GM18868 (cell line): ENCODE data around the gene GSX2.
"Not testable (repeated sequence)": the region's sequence is repeated elsewhere in the genome, so short reads cannot be mapped to it uniquely, and the experiment has no call there.

ENCODE experiments used
- ATAC-seq: cut with Tn5 transposase; IDR thresholded peaks from one replicate; pipeline ENCODE4 v1.9.1; 2021; ENCODE audit warnings: mild to moderate bottlenecking, moderate library complexity; ENCODE audit not compliant: unreplicated experiment

Gene GSX2

GRCh38 chr4:54102531-54103106, 2.7 kb downstream of the GSX2 start:
- ATAC-seq, result no peak

GRCh38 chr4:54103190-54103574, 3.2 kb downstream of the GSX2 start:
- no peak for ATAC-seq

DNA sequence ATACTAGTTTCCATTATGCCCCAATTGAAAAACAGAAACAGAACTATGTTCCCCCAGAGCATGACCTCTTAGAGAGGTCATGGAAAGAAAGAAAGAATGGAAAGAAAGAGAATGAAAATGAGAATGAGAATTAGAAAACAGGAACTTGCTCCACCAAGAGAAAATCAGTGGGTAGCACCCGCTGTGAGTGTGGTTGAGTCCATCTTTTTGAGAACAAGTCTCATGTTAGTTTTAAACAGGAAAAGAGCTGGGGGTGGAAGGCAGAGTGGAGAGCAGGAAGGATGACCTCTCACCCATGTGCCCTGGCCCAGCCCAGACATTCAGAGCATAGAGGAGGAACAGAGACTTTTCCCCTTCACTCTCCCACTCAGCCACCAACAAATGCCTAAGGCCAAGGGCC, 4.9 kb downstream of the GSX2 start:
- ATAC-seq, result no peak

- ATAC-seq, result no peak
These were observed 8.2 kb downstream of the GSX2 start for GRCh38 chr4:54107951-54108748.

GRCh38 chr4:54109241-54110018, 9.5 kb downstream of the GSX2 start:
- no peak for ATAC-seq

- ATAC-seq, result no peak
These were observed 10.1 kb downstream of the GSX2 start for GRCh38 chr4:54110019-54110416.

DNA sequence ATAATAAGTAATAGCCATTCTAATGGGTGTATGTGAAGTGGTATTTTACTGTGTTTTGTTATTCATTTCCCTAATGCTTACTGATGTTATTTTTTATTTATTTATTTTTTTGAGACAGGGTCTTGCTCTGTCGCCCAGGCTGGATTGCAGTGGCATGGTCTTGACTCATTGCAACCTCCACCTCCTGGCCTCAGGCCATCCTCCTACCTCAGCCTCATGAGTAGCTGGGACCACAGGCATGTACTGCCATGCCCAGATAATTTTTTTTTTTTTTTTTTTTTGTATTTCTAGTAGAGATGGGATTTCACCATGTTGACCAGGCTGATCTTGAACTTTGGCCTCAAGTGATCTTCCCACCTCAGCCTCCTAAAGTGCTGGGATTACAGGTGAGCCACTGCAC, 13.2 kb downstream of the GSX2 start:
- not testable (repeated sequence) for ATAC-seq

DNA sequence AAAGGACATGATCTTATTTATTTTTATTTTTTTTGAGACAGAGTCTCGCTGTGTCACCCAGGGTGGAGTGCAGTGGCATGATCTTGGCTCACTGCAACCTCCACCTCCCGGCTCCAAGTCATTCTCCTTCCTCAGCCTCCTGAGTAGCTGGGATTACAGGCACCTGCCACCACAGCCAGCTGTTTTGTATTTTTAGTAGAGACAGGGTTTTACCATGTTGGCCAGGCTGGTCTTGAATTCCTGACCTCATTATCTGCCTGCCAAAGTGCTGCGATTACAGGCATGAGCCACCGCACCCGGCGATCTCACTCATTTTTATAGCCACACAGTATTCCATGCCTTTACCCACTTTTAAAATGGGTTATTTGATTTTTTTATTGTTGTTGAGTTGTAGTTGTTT, 16.3 kb downstream of the GSX2 start:
- not testable (repeated sequence) for ATAC-seq

GRCh38 chr4:54118850-54119589, 19.1 kb downstream of the GSX2 start:
- no peak for ATAC-seq

DNA sequence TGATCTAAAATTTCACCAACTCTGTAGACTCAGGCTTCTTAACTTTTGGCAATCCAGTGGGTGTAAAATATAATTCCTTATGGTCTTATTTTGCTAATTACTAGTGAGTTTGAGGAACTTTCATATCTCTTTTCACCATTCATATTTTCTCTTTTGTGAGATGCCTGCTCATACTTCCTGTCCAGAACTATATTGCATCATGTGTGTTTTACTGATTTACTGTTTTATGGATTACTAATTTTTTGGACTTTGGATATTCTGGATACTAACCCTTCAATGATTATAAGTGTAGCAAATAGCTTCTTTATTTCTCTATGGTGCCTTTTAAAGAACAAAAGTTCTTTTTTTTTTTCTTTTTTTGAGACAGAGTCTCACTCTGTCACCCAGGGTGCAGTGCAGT, 20.6 kb downstream of the GSX2 start:
- ATAC-seq, result no peak

GRCh38 chr4:54127660-54128059, 27.7 kb downstream of the GSX2 start:
- ATAC-seq, result no peak

GRCh38 chr4:54128694-54129093, 28.7 kb downstream of the GSX2 start:
- not testable (repeated sequence) for ATAC-seq

- ATAC-seq, result no peak
These were observed 39.4 kb downstream of the GSX2 start for GRCh38 chr4:54139332-54139731.

GRCh38 chr4:54140287-54140686, 40.3 kb downstream of the GSX2 start:
- ATAC-seq, result no peak

GRCh38 chr4:54144199-54144598, 44.2 kb downstream of the GSX2 start:
- no peak for ATAC-seq

DNA sequence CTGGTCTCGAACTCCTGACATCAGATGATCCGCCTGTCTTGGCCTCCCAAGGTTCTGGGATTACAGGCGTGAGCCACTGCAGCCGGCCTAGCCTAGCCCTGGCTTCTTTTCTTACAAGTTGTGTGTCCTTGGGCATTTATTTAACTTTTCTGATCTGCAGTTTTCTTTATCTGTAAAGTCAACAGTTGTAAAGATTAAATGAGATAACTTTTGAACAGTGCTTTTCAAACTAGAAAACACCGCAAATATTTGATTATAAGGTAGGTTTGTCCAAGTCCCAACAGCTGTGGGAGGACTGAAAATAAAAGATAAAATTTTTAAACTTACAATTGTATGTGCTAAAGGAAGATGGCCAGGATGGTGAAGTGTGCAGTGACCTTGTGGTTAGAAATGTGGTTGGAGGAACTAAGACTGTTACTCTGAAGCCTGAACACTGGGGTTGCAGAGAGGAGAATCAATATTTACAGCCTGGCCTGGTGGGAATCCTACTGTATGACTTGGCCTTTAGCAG, 44.8 kb downstream of the GSX2 start:
- ATAC-seq, result no peak

DNA sequence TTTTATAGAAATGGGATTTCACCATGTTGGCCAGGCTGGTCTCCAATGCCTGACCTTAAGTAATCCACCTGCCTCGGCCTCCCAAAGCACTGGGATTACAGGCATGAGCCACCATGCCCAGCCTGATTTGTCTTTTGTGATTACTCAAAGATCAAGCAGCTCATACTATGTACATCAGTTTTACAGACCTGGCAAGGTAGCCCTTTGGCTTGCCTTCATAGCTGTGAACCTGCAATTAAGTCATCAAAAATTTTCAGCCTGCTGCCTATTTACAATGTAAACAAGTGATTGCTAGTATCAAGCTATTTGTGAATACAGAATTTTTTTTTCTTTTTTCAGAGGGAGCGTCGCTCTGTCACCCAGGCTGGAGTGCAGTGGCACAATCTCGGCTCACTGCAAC, 46.2 kb downstream of the GSX2 start:
- ATAC-seq, result no peak

DNA sequence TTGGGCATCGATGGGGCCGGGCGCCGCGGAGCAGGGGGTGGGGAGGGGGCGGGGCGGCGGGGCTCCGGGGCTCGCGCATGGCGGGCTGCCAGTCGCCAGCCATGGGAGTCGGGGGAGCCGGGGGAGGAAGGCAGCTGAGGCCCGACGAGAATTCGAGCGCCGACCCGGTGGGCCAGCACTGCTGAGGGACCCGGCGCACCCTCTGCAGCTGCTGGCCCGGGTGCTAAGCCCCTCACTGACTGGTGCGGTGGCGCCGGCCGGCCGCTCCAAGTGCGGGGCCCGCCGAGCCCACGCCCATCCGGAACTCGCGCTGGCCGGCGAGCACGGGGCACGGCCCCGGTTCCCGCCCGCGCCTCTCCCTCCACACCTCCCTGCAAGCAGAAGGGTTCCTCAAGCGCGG, 49.4 kb downstream of the GSX2 start:
- ATAC-seq, result no peak
